H1 (cell line): ENCODE data around the gene ZNF526.
A peak's percentile ranks its signal among the peaks of the same experiment; 100 is the strongest.

Experiments used
- CEBPB ChIP-seq: IDR thresholded peaks from 2 replicates; pipeline ENCODE4 v1.6.1; 2012; ENCODE audit warnings: low read depth, low read length
- CHD1 ChIP-seq: IDR thresholded peaks from 2 replicates; pipeline ENCODE4 v1.6.1; 2012; ENCODE audit warnings: low read depth, low read length, improper control_type of control experiment
- HDAC6 ChIP-seq: IDR thresholded peaks from one replicate; pipeline ENCODE4 v1.7.1; 2012; ENCODE audit warnings: low read depth, mild to moderate bottlenecking, inconsistent platforms, low read length, moderate library complexity
- MAFK ChIP-seq: IDR thresholded peaks from 2 replicates; pipeline ENCODE4 v1.6.1; 2012; ENCODE audit warnings: low read depth, mild to moderate bottlenecking, improper control_type of control experiment, low read length
- POLR2A ChIP-seq, 2 experiments: IDR thresholded peaks; 1 replicate in 1 of 2; 2 replicates in 1 of 2; pipeline ENCODE4 v1.6.1; 2011; ENCODE audit warnings: low read depth in 2 of 2, low read length in 2 of 2, mild to moderate bottlenecking in 2 of 2; ENCODE audit errors: control extremely low read depth in 1 of 2
- POLR2AphosphoS5 ChIP-seq: IDR thresholded peaks from 2 replicates; pipeline ENCODE4 v1.6.1; 2011; ENCODE audit warnings: low read depth, low read length
- YY1 ChIP-seq: IDR thresholded peaks from 2 replicates; pipeline ENCODE4 v1.6.1; 2011; ENCODE audit warnings: low read depth, mild to moderate bottlenecking, low read length
- TF ChIP-seq, protein P1 (sequence below), 3 experiments: IDR thresholded peaks; 1 replicate in 2 of 3; 2 replicates in 1 of 3; pipeline versions ENCODE4 v1.5.1 to v1.6.1; 2011; ENCODE audit warnings: low read length in 3 of 3, mild to moderate bottlenecking in 3 of 3, inconsistent platforms in 2 of 3, low read depth in 1 of 3, moderate library complexity in 1 of 3; ENCODE audit not compliant: insufficient read depth in 1 of 3; ENCODE audit errors: control extremely low read depth in 1 of 3

DNA sequence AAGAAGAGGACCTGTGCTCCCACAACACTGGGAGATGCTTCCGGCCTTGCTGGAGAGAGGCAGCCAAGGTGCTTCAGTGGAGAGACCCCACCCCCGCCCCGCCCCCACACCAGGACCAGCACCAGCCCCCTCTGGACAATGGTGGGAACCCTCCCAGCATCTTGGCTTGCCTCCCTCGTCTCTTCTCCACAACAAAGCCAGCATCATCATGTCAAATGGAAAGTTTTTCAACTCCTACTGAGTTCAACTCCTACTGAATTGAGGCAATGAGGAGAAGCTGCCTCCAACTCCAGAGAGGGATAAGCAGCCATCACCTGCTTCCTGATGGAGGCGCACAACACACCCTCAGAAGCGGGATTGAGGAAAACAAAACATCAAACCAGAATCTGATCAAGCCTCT, 15.4 kb upstream of the ZNF526 start:
- TF ChIP-seq POLR2A (IDR thresholded peaks at IDR 0.05; ENCODE audit: control extremely low read depth in 1 of 2, low read depth in 2 of 2, low read length in 2 of 2) (no peak), YY1 (0 out of 2 replicates have a peak, but pooled peaks have one; percentile 14), POLR2AphosphoS5 (no peak), HDAC6 (no peak), CEBPB (no peak), CHD1 (no peak), MAFK (no peak)
- TF ChIP-seq, protein P1, sequence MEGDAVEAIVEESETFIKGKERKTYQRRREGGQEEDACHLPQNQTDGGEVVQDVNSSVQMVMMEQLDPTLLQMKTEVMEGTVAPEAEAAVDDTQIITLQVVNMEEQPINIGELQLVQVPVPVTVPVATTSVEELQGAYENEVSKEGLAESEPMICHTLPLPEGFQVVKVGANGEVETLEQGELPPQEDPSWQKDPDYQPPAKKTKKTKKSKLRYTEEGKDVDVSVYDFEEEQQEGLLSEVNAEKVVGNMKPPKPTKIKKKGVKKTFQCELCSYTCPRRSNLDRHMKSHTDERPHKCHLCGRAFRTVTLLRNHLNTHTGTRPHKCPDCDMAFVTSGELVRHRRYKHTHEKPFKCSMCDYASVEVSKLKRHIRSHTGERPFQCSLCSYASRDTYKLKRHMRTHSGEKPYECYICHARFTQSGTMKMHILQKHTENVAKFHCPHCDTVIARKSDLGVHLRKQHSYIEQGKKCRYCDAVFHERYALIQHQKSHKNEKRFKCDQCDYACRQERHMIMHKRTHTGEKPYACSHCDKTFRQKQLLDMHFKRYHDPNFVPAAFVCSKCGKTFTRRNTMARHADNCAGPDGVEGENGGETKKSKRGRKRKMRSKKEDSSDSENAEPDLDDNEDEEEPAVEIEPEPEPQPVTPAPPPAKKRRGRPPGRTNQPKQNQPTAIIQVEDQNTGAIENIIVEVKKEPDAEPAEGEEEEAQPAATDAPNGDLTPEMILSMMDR (IDR thresholded peaks at IDR 0.05; ENCODE audit: control extremely low read depth in 1 of 3, insufficient read depth in 1 of 3, low read depth in 1 of 3, low read length in 3 of 3) = peak; percentile 9 to 33 (median 11); a peak in 3 of 4 replicates
